GM12873 (cell line): Measurements from ENCODE around the gene PCDH12.

Experiments
- TF ChIP-seq, protein P1 (sequence below): IDR thresholded peaks from 2 replicates; pipeline ENCODE4 v1.5.1; 2012; ENCODE audit warnings: low read depth, mild to moderate bottlenecking, moderate library complexity, low read length, control low read depth; ENCODE audit not compliant: insufficient read depth; ENCODE audit errors: missing control alignments

Gene PCDH12

GRCh38 chr5:141965071-141965470 lies 7.1 kb upstream of the PCDH12 start:
- TF ChIP-seq, protein P1, sequence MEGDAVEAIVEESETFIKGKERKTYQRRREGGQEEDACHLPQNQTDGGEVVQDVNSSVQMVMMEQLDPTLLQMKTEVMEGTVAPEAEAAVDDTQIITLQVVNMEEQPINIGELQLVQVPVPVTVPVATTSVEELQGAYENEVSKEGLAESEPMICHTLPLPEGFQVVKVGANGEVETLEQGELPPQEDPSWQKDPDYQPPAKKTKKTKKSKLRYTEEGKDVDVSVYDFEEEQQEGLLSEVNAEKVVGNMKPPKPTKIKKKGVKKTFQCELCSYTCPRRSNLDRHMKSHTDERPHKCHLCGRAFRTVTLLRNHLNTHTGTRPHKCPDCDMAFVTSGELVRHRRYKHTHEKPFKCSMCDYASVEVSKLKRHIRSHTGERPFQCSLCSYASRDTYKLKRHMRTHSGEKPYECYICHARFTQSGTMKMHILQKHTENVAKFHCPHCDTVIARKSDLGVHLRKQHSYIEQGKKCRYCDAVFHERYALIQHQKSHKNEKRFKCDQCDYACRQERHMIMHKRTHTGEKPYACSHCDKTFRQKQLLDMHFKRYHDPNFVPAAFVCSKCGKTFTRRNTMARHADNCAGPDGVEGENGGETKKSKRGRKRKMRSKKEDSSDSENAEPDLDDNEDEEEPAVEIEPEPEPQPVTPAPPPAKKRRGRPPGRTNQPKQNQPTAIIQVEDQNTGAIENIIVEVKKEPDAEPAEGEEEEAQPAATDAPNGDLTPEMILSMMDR, result no peak

- TF ChIP-seq, protein P1, result no peak
Measured at GRCh38 chr5:141963701-141964100, 5.7 kb upstream of the PCDH12 start.

- TF ChIP-seq, protein P1, result no peak
Measured at GRCh38 chr5:141961466-141961865, 3.5 kb upstream of the PCDH12 start.

DNA sequence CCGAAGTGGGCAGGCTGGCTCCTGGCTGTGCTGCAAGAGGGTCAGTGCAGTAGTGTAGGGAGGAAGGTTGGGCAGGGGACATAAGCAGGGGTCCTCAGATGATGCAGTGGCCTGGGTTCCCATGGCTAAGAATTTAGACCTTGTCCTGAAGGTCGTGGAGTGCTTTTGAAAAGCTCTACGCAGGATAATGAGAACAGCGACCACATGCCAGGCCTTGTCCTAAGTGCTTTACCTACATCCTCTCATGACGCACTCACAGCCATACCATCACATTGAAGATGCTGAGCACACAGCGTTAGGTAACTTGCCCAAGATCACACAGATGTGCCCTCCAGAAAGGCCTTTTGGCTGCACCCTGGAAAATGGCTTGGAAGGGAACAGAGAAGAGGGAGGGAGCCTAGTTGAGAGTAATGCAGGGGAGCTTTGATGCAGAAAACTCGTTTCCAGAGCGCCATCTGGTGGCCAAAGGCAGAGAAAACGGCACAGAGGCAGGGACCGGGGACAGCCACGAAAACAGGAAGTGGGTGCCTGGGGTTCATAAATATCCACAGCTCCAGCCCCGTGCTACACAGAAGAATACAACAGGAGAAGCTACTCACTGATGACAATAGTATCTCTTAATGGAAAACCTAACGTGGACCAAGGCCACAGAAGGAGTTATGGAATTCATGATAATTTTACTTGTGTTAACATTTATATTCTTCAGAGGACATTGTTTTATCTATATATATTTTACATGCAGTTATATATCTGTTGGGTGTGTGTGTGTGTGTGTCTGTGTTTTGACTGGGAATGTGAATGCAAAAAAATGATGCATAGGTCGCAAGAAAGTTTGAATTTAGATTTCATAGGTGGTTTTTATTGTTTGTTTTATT lies 2.7 kb upstream of the PCDH12 start:
- TF ChIP-seq, protein P1, result peak; percentile 84

- TF ChIP-seq, protein P1, result peak; percentile 48
Measured at GRCh38 chr5:141960018-141960417, 2.0 kb upstream of the PCDH12 start.

- TF ChIP-seq, protein P1, result no peak
Measured at GRCh38 chr5:141958546-141959172, 657 bp upstream of the PCDH12 start.

- TF ChIP-seq, protein P1, result no peak
Measured at GRCh38 chr5:141957367-141957996, 520 bp downstream of the PCDH12 start.
